Transverse colon (tissue), 4 donors: ENCODE data around the gene PCNX2.

Experiments
- CTCF ChIP-seq, 5 experiments: fragments of 200-600 bp in 3 of 5; fragments of 450-650 bp in 2 of 5; sonication (generic) in 3 of 5; IDR thresholded peaks; 1 replicate in 2 of 5; 2 replicates in 3 of 5; pipeline ENCODE4 v1.5.1; 2016 to 2017; ENCODE audit warnings: antibody characterized with exemption in 5 of 5, inconsistent platforms in 3 of 5, mild to moderate bottlenecking in 2 of 5, moderate library complexity in 1 of 5
- POLR2AphosphoS5 ChIP-seq, 3 donors: sonication (generic); formaldehyde crosslinking; IDR thresholded peaks; one replicate each; pipeline ENCODE4 v1.6.1; 2016; ENCODE audit warnings: antibody characterized with exemption in 3 of 3

- TF ChIP-seq CTCF (IDR thresholded peaks at IDR 0.05) (no peak), POLR2AphosphoS5 (IDR thresholded peaks at IDR 0.05) (no peak)
Observed at GRCh38 chr1:233278631-233279030, 16.9 kb downstream of the PCNX2 start.
